ENCODE data around the gene BACH2.
A peak's percentile ranks its signal among the peaks of the same experiment; 100 is the strongest.

Gene BACH2

GRCh38 chr6:90019216-90019615, 277.4 kb downstream of the BACH2 start:
- no peak for DNase-seq

GRCh38 chr6:90015883-90016282, 280.8 kb downstream of the BACH2 start:
- DNase-seq: no peak

GRCh38 chr6:90008908-90009501, 287.6 kb downstream of the BACH2 start:
- DNase-seq: peak in 1 of 2 experiments; percentile 36

GRCh38 chr6:90008189-90008907, 288.3 kb downstream of the BACH2 start:
- no peak for DNase-seq

- DNase-seq: no peak
These were observed 291.4 kb downstream of the BACH2 start for GRCh38 chr6:90005048-90005827.

- no peak for DNase-seq
These were observed 292.1 kb downstream of the BACH2 start for GRCh38 chr6:90004511-90004910.

- no peak for DNase-seq
These were observed 292.7 kb downstream of the BACH2 start for GRCh38 chr6:90003941-90004340.

GRCh38 chr6:90003069-90003795, 293.4 kb downstream of the BACH2 start:
- DNase-seq: no peak

- DNase-seq: no peak
These were observed 295.5 kb downstream of the BACH2 start for GRCh38 chr6:90000864-90001731.

GRCh38 chr6:89999945-90000825, 296.5 kb downstream of the BACH2 start:
- DNase-seq: no peak

GRCh38 chr6:89999154-89999553, 297.5 kb downstream of the BACH2 start:
- no peak for DNase-seq

- no peak for DNase-seq
These were observed 298.9 kb downstream of the BACH2 start for GRCh38 chr6:89997456-89998445.

- DNase-seq: no peak
These were observed 303.2 kb downstream of the BACH2 start for GRCh38 chr6:89993411-89993810.

GRCh38 chr6:89992818-89993217, 303.8 kb downstream of the BACH2 start:
- no peak for DNase-seq

GRCh38 chr6:89989742-89990141, 306.9 kb downstream of the BACH2 start:
- DNase-seq: no peak

- DNase-seq: no peak
These were observed 308.8 kb downstream of the BACH2 start for GRCh38 chr6:89987830-89988229.

- no peak for DNase-seq
These were observed 309.5 kb downstream of the BACH2 start for GRCh38 chr6:89987140-89987539.

- DNase-seq: no peak
These were observed 310.0 kb downstream of the BACH2 start for GRCh38 chr6:89986650-89987074.

GRCh38 chr6:89985751-89986493, 310.7 kb downstream of the BACH2 start:
- no peak for DNase-seq

All from SW 1271 (cell line).